Hematopoietic multipotent progenitor cell treated with erythropoietin and hydrocortisone succinate and interleukin-3 and kit ligand, for 17 days (in vitro differentiated cells): ENCODE data around the gene AGA.

Source experiments
- DNase-seq: peaks from one replicate; pipeline ENCODE4 v3.0.0-alpha.2; 2015; ENCODE audit warnings: low spot score

The AGA gene

DNA sequence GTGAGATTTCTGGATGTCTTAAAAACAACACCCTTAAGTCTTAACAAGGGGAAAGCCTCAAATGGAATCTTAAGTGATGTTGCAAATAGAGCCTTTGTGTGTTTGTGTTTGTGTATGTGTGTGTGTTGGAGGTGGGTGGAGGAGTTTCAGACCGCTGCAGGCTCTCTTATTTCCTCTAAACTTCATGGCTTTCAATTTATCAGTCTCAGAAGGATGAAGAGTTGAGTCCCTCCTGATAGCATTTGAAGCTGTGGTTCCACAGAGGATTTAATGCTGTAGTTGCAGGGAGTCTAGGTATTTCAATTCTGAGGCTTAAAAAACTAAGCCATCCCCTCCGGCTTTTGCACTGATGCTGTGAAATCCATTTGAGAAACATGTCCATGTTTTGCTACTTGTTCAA lies 4.3 kb upstream of the AGA start:
- DNase-seq: no peak

- DNase-seq: no peak
These were observed 2.9 kb upstream of the AGA start for GRCh38 chr4:177444911-177445736.

- peak; percentile 55 for DNase-seq
These were observed 1.0 kb downstream of the AGA start for GRCh38 chr4:177441061-177441802.

GRCh38 chr4:177436456-177436855 lies 5.8 kb downstream of the AGA start:
- no peak for DNase-seq

GRCh38 chr4:177434667-177435066 lies 7.6 kb downstream of the AGA start:
- DNase-seq: no peak

DNA sequence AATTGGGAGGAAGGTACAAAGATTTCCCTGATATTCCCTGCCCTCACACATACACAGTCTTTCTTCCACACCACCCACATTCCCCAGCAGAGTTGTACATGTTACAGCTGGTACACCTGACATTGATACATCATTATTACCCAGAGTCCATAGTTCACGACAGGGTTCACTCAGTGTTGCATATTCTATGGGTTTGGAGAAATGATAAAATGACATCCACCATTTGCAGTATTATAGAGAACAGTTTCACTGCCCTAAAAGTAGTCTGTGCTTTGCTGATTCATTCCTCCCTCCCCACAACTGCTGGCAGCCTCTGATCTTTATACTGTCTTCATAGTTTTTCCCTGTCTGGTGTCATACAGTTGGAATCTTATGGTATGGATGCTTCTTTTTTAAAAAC lies 15.0 kb downstream of the AGA start:
- DNase-seq: no peak

DNA sequence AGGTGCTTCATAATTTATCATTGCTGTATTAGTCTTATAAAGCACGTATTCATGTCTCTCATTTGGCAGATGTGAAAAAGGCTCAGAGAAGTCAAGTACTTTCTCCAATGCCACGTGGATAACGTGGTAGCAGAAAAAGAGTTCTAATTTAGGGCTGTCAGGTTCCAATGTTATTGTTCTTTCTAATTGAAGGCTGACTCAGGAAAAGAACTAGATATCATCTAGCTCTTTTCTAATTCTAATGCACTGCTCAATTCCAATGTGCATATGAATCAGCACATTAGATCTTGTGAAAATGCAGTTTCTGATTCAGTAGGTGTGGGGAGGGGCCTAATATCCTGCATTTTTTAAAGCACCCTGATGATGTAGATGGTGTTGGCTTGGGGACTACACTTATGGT lies 22.8 kb downstream of the AGA start:
- DNase-seq: no peak

- no peak for DNase-seq
These were observed 28.6 kb downstream of the AGA start for GRCh38 chr4:177413656-177414055.

DNA sequence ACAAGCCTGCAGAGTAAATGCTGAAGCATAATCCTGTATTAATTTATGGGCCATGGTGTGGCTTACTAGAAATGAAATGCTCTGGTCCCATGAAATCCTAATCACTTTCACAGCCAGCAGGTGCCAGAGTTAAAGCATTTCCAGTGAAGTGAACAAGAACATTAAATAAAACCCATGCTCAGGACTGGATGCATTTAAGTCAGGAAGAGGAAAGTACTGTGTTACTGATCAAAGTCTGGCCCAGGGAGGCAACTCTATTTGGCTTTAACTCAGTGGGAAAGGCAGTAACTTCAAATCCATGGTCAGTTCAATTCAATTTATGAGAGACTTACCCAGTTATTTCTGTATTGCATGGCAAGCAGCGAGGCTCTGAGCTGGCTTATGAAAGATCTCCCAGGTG lies 29.2 kb downstream of the AGA start:
- no peak for DNase-seq

GRCh38 chr4:177411996-177412395 lies 30.2 kb downstream of the AGA start:
- DNase-seq: no peak

DNA sequence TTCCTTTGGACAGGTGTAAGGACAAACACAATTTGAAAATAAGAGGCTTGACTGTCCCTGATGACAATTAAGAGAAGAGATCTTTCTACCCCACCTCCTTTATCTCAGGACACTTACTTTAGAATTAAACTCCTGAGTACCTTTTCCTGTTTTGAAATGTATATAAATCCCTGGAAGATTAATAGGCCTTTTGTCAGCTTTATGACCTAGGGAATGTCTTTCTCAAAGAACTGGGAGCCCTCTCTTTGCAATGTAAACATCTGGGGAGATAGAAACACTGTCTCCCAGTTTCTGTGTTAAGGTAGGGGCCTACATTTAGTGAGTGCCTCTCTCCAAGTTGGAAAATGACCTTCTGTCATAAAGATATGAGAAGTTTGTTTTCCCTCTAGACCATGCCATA lies 31.7 kb downstream of the AGA start:
- DNase-seq: no peak

DNA sequence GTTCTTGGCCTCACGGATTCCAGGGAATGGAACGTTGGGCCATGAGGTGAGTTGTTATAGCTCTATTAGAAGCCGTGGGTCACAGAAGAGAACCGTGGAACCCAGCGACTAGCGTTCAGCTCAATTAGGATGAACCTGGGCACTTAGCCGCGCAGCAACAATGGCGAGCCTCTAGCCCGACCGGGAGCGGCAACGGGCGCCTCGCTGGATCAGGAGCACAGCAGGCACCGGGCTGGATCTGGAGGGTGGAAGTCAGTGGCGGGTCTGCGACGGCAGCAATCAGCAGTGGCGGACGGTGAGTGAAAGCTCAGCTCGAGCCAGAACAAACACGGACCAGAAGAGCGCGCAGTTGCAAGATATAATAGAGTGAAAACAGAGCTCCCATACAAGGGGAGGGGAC lies 34.2 kb downstream of the AGA start:
- no peak for DNase-seq

- DNase-seq: no peak
These were observed 36.7 kb downstream of the AGA start for GRCh38 chr4:177405508-177405907.

DNA sequence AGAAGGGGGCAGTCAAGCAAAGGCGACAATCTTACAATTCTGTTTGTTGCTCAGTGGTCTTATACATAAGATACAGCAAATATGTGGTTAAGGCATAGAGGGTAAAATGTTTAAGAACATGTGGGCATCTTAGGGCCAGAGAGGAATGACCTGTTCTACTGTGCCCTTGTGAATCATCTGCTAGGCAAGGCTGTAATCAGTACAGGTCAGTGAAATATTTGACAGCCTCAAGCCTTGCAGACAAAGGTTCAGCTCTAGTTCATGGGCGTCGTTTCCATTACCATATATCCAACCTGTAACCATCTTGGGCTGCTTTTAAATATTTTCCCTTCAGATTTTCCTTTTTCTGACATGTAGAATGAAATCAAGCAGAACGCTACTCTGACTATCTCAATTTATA lies 37.3 kb downstream of the AGA start:
- DNase-seq: no peak

GRCh38 chr4:177404342-177404741 lies 37.9 kb downstream of the AGA start:
- DNase-seq: no peak

GRCh38 chr4:177403746-177404145 lies 38.5 kb downstream of the AGA start:
- DNase-seq: no peak

DNA sequence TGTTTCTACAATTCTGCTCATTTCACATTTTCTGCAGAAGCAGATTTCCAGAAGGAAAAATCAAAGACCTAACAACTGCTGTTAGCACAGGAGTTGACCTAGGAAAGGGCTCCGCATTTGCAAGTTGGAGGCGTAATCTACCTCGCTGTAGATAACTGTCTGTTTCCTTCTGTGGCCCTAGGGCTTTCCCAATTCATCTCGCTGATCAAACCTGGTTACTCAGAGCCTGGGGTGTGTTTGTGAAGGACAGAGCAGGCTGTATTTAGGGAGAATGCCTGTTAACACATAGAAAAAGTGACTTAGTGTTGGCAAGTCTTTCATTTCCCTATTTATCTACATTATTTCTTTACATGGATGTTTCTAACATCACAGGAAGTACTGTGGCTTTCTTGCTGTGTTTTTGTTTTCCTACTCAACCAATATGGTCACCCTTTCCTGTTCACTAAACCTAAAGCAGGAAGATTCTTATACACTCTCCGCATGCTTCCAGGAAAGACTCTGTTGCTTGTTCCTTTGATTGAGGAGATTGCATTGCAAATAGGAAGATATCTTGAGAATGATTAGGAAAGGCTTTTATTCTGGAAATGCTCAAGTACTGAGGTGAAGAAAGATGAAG lies 40.5 kb downstream of the AGA start:
- DNase-seq: no peak

DNA sequence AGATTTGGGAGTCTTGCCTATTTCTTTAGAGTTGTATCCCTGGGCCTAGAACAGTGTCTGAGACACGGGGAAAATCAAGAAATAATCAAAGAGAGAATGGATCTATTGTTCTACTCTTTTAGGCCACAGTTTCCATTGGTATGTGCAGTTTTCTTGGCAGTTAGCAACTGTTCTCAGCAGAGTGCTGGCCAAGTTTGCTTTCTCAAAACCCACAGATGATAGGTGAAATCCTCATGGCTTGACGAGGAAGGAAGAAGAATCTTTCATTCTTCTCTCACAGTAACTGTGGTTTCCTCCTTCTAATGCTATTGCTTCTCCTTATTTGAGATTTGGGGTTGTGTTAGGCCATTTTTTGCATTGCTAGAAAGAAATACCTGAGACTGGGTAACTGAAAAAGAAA lies 42.2 kb downstream of the AGA start:
- no peak for DNase-seq

GRCh38 chr4:177396352-177396751 lies 45.9 kb downstream of the AGA start:
- no peak for DNase-seq

DNA sequence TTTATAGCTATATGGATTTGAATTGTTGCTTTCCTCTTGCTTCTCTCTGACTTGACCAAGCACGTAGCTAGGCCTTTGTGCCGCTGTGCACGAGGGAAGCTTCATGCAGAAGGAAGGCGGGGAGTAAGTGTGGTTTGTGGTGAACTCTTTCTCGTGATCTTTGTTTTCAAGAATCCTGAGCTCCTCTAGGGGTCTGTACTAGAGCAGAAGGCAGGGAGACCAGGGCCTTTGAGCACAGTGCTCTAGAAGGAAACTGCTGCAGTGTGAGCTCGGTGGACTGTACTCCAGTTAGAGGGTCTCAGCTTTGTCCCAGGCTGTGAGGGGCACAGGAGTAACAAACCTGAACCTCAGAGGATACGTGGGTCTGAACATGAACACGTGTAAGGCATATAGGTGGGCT lies 49.0 kb downstream of the AGA start:
- no peak for DNase-seq

GRCh38 chr4:177391953-177392352 lies 50.3 kb downstream of the AGA start:
- no peak for DNase-seq

GRCh38 chr4:177391287-177391686 lies 51.0 kb downstream of the AGA start:
- DNase-seq: no peak

- no peak for DNase-seq
These were observed 55.9 kb downstream of the AGA start for GRCh38 chr4:177386278-177386815.
